ENCODE measurements around the gene KCNJ9. TPM values are rescaled to one million over a fixed set of nuclear protein-coding genes. Genes with fewer than 3 reads are reported as not detected.

The KCNJ9 gene
- total RNA-seq, 1 experiment from 2014 or later, result not detected

GRCh38 chr1:160064746-160065145 is 16.6 kb upstream of the KCNJ9 start:
- no TSS peak for BruUV-seq (replicated peaks)
- ChIA-PET POLR2A (no interaction called here), CTCF (no interaction called here)
- Histone ChIP-seq H3K4me3 (ENCODE audit: low read depth, low read length) (no peak overlapping the region), H3K36me3 (ENCODE audit: control insufficient read depth, insufficient read depth, low read length) (no peaks in the 10 kb centered on the region), H3K27me3 (replicated peaks; ENCODE audit: control insufficient read depth, insufficient read depth, low read length) (no peaks in the 10 kb centered on the region), H3K9me3 (no peaks in the 10 kb centered on the region), H3K4me1 (peaks cover 17% of the 10 kb centered on the region)
- TF ChIP-seq, protein P1, sequence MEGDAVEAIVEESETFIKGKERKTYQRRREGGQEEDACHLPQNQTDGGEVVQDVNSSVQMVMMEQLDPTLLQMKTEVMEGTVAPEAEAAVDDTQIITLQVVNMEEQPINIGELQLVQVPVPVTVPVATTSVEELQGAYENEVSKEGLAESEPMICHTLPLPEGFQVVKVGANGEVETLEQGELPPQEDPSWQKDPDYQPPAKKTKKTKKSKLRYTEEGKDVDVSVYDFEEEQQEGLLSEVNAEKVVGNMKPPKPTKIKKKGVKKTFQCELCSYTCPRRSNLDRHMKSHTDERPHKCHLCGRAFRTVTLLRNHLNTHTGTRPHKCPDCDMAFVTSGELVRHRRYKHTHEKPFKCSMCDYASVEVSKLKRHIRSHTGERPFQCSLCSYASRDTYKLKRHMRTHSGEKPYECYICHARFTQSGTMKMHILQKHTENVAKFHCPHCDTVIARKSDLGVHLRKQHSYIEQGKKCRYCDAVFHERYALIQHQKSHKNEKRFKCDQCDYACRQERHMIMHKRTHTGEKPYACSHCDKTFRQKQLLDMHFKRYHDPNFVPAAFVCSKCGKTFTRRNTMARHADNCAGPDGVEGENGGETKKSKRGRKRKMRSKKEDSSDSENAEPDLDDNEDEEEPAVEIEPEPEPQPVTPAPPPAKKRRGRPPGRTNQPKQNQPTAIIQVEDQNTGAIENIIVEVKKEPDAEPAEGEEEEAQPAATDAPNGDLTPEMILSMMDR (IDR thresholded peaks at IDR 0.05; ENCODE audit: insufficient read depth in 1 of 2, low read depth in 1 of 2, low read length in 1 of 2, severe bottlenecking in 1 of 2, unreplicated experiment in 1 of 2), result no peak
- Mint-ChIP-seq H3K27ac (ENCODE audit: unreplicated experiment) (no peak overlapping the region), H3K36me3 (ENCODE audit: insufficient read depth, unreplicated experiment) (peaks cover 4% of the 10 kb centered on the region), H3K9me3 (ENCODE audit: unreplicated experiment) (no peaks in the 10 kb centered on the region), H3K27me3 (ENCODE audit: insufficient read depth, unreplicated experiment) (peaks cover 3% of the 10 kb centered on the region), H3K4me1 (ENCODE audit: low read depth, unreplicated experiment) (no peaks in the 10 kb centered on the region), H3K4me3 (ENCODE audit: unreplicated experiment) (no peak overlapping the region)
- peak in 1 of 2 experiments; percentile 28 for DNase-seq
- intact Hi-C loops (cut with micrococcal nuclease; ENCODE audit: unreplicated experiment), result no loop called here

DNA sequence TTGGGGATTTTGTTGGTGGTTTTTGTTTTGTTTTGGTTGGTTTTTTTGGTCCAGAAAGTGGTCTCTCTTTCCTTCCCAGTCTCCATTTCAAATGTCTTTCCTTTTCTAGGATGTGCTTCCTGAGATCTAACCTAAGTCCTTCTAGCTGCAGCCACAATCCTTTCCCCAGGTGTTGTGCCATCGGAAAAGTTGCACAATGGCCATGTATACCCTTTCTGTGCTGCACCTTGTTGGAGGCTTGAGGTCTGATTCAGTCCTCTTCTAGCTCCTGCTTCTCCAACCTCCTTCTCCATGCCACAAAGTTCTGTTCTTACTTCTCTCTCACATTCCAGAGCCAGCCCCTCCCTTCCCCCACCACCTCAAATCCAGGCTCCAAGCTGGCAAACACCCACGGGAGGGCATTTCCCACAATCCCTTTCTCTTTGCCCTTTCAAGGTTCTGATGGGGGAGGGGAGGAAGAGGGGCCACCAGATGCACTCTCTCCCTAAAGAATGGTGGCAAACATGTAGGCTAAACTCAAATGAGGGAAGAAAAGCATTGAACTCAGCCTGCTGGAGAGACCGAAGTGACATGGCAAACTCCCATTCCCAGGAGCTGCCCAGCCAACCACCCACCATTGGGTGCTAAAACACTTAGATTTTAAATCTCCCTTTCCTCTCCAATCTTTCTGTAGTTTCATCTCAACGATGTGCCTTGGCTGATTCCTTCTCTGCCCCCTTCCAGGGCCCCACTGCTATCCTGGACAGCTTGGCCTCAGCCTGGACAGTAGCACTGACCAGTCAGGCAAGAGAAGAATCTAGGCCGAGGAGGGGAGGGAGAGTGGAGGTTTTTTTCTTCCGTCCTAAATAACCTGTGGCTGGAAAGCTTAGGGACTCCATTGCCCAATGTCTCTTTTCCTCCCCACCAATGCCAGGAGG is 14.3 kb upstream of the KCNJ9 start:
- Mint-ChIP-seq H3K9me3 (ENCODE audit: unreplicated experiment) (no peaks in the 10 kb centered on the region), H3K4me1 (ENCODE audit: low read depth, unreplicated experiment) (no peaks in the 10 kb centered on the region), H3K4me3 (ENCODE audit: unreplicated experiment) (no peak overlapping the region), H3K27me3 (ENCODE audit: insufficient read depth, unreplicated experiment) (peaks cover 11% of the 10 kb centered on the region), H3K36me3 (ENCODE audit: insufficient read depth, unreplicated experiment) (peaks cover 9% of the 10 kb centered on the region), H3K27ac (ENCODE audit: unreplicated experiment) (no peak overlapping the region)
- Histone ChIP-seq H3K36me3 (ENCODE audit: control insufficient read depth, insufficient read depth, low read length) (no peaks in the 10 kb centered on the region), H3K27me3 (replicated peaks; ENCODE audit: control insufficient read depth, insufficient read depth, low read length) (no peaks in the 10 kb centered on the region), H3K9me3 (no peaks in the 10 kb centered on the region), H3K4me3 (ENCODE audit: low read depth, low read length) (no peak overlapping the region), H3K4me1 (peaks cover 14% of the 10 kb centered on the region)
- ChIA-PET POLR2A (no interaction called here), CTCF (interaction anchor here (1.0 to 1.4 kb wide), 2 partner anchors 14 to 34 kb away, joined by 4 to 6 read pairs; partner anchors contain the start of gene KCNJ9)
- no TSS peak for BruUV-seq (replicated peaks)
- DNase-seq, result no peak
- intact Hi-C loops (cut with micrococcal nuclease; ENCODE audit: unreplicated experiment), result no loop called here
- TF ChIP-seq, protein P1 (IDR thresholded peaks at IDR 0.05; ENCODE audit: insufficient read depth in 1 of 2, low read depth in 1 of 2, low read length in 1 of 2, severe bottlenecking in 1 of 2, unreplicated experiment in 1 of 2), result no peak

DNA sequence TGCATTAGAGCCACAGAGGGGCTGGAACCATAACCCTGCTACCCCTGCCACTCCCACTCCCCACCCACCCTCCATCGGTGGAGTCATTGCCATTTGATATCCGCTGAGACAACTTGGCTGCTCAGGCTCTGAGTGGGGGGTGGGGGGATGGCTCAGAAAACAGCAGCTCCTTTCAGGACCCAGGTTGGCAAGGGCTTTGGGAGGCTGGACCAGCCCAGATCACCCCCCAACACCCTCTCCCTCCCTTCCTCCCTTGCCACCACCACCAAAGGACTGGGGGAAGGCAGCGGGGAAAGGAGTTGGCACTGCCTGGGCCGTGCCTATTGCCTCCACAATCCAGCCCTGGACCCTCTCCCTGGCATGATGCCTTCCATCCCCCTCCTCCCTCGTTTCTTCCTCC is 13.1 kb upstream of the KCNJ9 start:
- H3K36me3 ChIP-seq (ENCODE audit: control insufficient read depth, insufficient read depth, low read length), result no peaks in the 10 kb centered on the region
- no peaks in the 10 kb centered on the region for H3K27me3 ChIP-seq (replicated peaks; ENCODE audit: control insufficient read depth, insufficient read depth, low read length)
- no peaks in the 10 kb centered on the region for H3K4me1 Mint-ChIP-seq (ENCODE audit: low read depth, unreplicated experiment)
- CTCF ChIA-PET, result interaction anchor here (1.2 to 1.4 kb wide), 2 partner anchors 10 to 33 kb away, joined by 3 to 4 read pairs; no protein-coding TSS in a partner anchor
- intact Hi-C loops (cut with micrococcal nuclease; ENCODE audit: unreplicated experiment), result no loop called here
- peaks cover 14% of the 10 kb centered on the region for H3K4me1 ChIP-seq
- TF ChIP-seq, protein P1 (IDR thresholded peaks at IDR 0.05; ENCODE audit: insufficient read depth in 1 of 2, low read depth in 1 of 2, low read length in 1 of 2, severe bottlenecking in 1 of 2, unreplicated experiment in 1 of 2), result no peak
- H3K9me3 Mint-ChIP-seq (ENCODE audit: unreplicated experiment), result no peaks in the 10 kb centered on the region
- no peak for DNase-seq
- POLR2A ChIA-PET, result no interaction called here
- H3K9me3 ChIP-seq, result no peaks in the 10 kb centered on the region
- H3K4me3 Mint-ChIP-seq (ENCODE audit: unreplicated experiment), result no peak overlapping the region
- H3K27me3 Mint-ChIP-seq (ENCODE audit: insufficient read depth, unreplicated experiment), result peaks cover 13% of the 10 kb centered on the region
- no peak overlapping the region for H3K27ac Mint-ChIP-seq (ENCODE audit: unreplicated experiment)
- no TSS peak for BruUV-seq (replicated peaks)
- H3K36me3 Mint-ChIP-seq (ENCODE audit: insufficient read depth, unreplicated experiment), result peaks cover 9% of the 10 kb centered on the region
- no peak overlapping the region for H3K4me3 ChIP-seq (ENCODE audit: low read depth, low read length)
